ENCODE results near the gene PLCB4. TPM values are rescaled to one million over a fixed set of nuclear protein-coding genes. Genes with fewer than 3 reads are reported as not detected.

Gene PLCB4
- total RNA-seq, 4 donors from 2014 or later = 30.7 to 61.8 (median 47.6) TPM

- Histone ChIP-seq H3K9me3 (no peaks in the 10 kb centered on the region), H3K27ac (replicated peaks in 1 of 4) (peak overlapping the region; percentile 32 to 67 (median 48))
- TF ChIP-seq POLR2A (IDR thresholded peaks at IDR 0.05; ENCODE audit: low read depth) (no peak), EP300 (IDR thresholded peaks at IDR 0.05) (no peak), CTCF (IDR thresholded peaks at IDR 0.05) (no peak), POLR2AphosphoS5 (IDR thresholded peaks at IDR 0.05) (no peak)
These were observed 40.7 kb downstream of the PLCB4 start for GRCh38 chr20:9109566-9109965.

GRCh38 chr20:9110365-9110764 is 41.5 kb downstream of the PLCB4 start:
- H3K27ac ChIP-seq (replicated peaks in 1 of 4) = peak overlapping the region; percentile 10 to 67 (median 42)

More at GRCh38 chr20:9109566-9109965, 40.7 kb downstream of the PLCB4 start:
- WGBS = 28% methylated on average over 1 of the region's 1 CpG
- peaks cover 31 to 65% (median 54%) of the 10 kb centered on the region in 4 donors for H3K4me1 ChIP-seq
- intact Hi-C loops (cut with DNase I) = no loop called here
- no peak for DNase-seq (ENCODE audit: extremely low spot score)
- H3K4me3 ChIP-seq = no peak overlapping the region
- H3K27me3 ChIP-seq = no peaks in the 10 kb centered on the region
- no peaks in the 10 kb centered on the region for H3K36me3 ChIP-seq

GRCh38 chr20:9110916-9111432 is 42.1 kb downstream of the PLCB4 start:
- Histone ChIP-seq H3K27ac (replicated peaks in 1 of 4) (peak overlapping the region; percentile 32 to 67 (median 43)), H3K9me3 (no peaks in the 10 kb centered on the region), H3K4me3 (no peak overlapping the region), H3K36me3 (no peaks in the 10 kb centered on the region), H3K27me3 (no peaks in the 10 kb centered on the region), H3K4me1 (peaks cover 31 to 69% (median 56%) of the 10 kb centered on the region in 4 donors)
- DNase-seq (ENCODE audit: extremely low spot score) = no peak
- intact Hi-C loops (cut with DNase I) = no loop called here
- TF ChIP-seq POLR2A (IDR thresholded peaks at IDR 0.05; ENCODE audit: low read depth) (no peak), EP300 (IDR thresholded peaks at IDR 0.05) (no peak), POLR2AphosphoS5 (IDR thresholded peaks at IDR 0.05) (no peak), CTCF (IDR thresholded peaks at IDR 0.05) (no peak)
- whole genome bisulfite sequencing = 63% methylated on average over 3 of the region's 3 CpGs

More at GRCh38 chr20:9110365-9110764, 41.5 kb downstream of the PLCB4 start:
- no peaks in the 10 kb centered on the region for H3K27me3 ChIP-seq
- H3K4me1 ChIP-seq = peaks cover 31 to 69% (median 56%) of the 10 kb centered on the region in 4 donors
- no peaks in the 10 kb centered on the region for H3K9me3 ChIP-seq
- no peak overlapping the region for H3K4me3 ChIP-seq
- 14% methylated on average over 1 of the region's 1 CpG for WGBS
- no peak for DNase-seq (ENCODE audit: extremely low spot score)
- intact Hi-C loops (cut with DNase I) = no loop called here
- H3K36me3 ChIP-seq = no peaks in the 10 kb centered on the region
- TF ChIP-seq CTCF (IDR thresholded peaks at IDR 0.05) (no peak), POLR2A (IDR thresholded peaks at IDR 0.05; ENCODE audit: low read depth) (no peak)

GRCh38 chr20:9112541-9113515 is 43.9 kb downstream of the PLCB4 start:
- Histone ChIP-seq H3K9me3 (no peaks in the 10 kb centered on the region), H3K27me3 (no peaks in the 10 kb centered on the region), H3K36me3 (no peaks in the 10 kb centered on the region), H3K4me1 (peaks cover 31 to 69% (median 56%) of the 10 kb centered on the region in 4 donors), H3K4me3 (no peak overlapping the region), H3K27ac (replicated peaks in 1 of 4) (peak overlapping the region; percentile 6 to 53 (median 42))
- peak in 1 of 2 donors; percentile 41 for TF ChIP-seq POLR2AphosphoS5 (IDR thresholded peaks at IDR 0.05)
- TF ChIP-seq EP300 (IDR thresholded peaks at IDR 0.05) = no peak
- DNase-seq (ENCODE audit: extremely low spot score) = no peak
- intact Hi-C loops (cut with DNase I) = no loop called here
- 38% methylated on average over 6 of the region's 6 CpGs for WGBS

GRCh38 chr20:9114709-9115108 is 45.8 kb downstream of the PLCB4 start:
- Histone ChIP-seq H3K9me3 (no peaks in the 10 kb centered on the region), H3K4me1 (peaks cover 26 to 60% (median 48%) of the 10 kb centered on the region in 4 donors), H3K27ac (replicated peaks in 1 of 4) (no peak overlapping the region), H3K36me3 (no peaks in the 10 kb centered on the region), H3K4me3 (no peak overlapping the region), H3K27me3 (no peaks in the 10 kb centered on the region)
- no peak for TF ChIP-seq POLR2AphosphoS5 (IDR thresholded peaks at IDR 0.05)
- no peak for TF ChIP-seq CTCF (IDR thresholded peaks at IDR 0.05)
- no peak for TF ChIP-seq EP300 (IDR thresholded peaks at IDR 0.05)
- TF ChIP-seq POLR2A (IDR thresholded peaks at IDR 0.05; ENCODE audit: low read depth) = no peak
- intact Hi-C loops (cut with DNase I) = no loop called here
- DNase-seq (ENCODE audit: extremely low spot score) = no peak
- 90% methylated on average over 4 of the region's 4 CpGs for WGBS
